Neuronal stem cell (in vitro differentiated cells): ENCODE results near the gene YIPF6.
"Not testable (repeated sequence)": the region's sequence is repeated elsewhere in the genome, so short reads cannot be mapped to it uniquely, and the experiment has no call there.

Experiments used
- DNase-seq: peaks from one replicate; pipeline ENCODE4 v3.0.0-alpha.2; 2013; ENCODE audit warnings: low spot score
- H2AFZ ChIP-seq: one replicate; pipeline ENCODE4 v1.6.1; 2013; ENCODE audit warnings: mild to moderate bottlenecking, low read length, inconsistent platforms
- H2AK5ac ChIP-seq: 2 replicates; pipeline ENCODE4 v1.6.1; 2013; ENCODE audit warnings: low read depth, mild to moderate bottlenecking, inconsistent platforms, low read length, moderate library complexity, mixed read lengths
- H2BK120ac ChIP-seq: 2 replicates; pipeline ENCODE4 v1.6.1; 2013; ENCODE audit warnings: low read depth, mild to moderate bottlenecking, inconsistent platforms, low read length, moderate library complexity, mixed read lengths
- H2BK12ac ChIP-seq: one replicate; pipeline ENCODE4 v1.6.1; 2013; ENCODE audit warnings: low read length, inconsistent platforms
- H2BK15ac ChIP-seq: 2 replicates; pipeline ENCODE4 v1.6.1; 2013; ENCODE audit warnings: mild to moderate bottlenecking, low read length, inconsistent platforms, mixed read lengths
- H2BK5ac ChIP-seq: one replicate; pipeline ENCODE4 v1.6.1; 2013; ENCODE audit warnings: inconsistent platforms, mild to moderate bottlenecking, low read length, moderate library complexity
- H3K14ac ChIP-seq: one replicate; pipeline ENCODE4 v1.6.1; 2013; ENCODE audit warnings: low read length, inconsistent platforms
- H3K18ac ChIP-seq: 2 replicates; pipeline ENCODE4 v1.6.1; 2013; ENCODE audit warnings: low read length, inconsistent platforms
- H3K23ac ChIP-seq: 2 replicates; pipeline ENCODE4 v1.6.1; 2013; ENCODE audit warnings: low read depth, mild to moderate bottlenecking, mixed read lengths, low read length, inconsistent platforms; ENCODE audit not compliant: poor library complexity
- H3K27ac ChIP-seq: replicated peaks from 3 replicates; pipeline ENCODE4 v1.5.1; 2013; ENCODE audit warnings: low read length, inconsistent platforms
- H3K27me3 ChIP-seq, 3 experiments: 2 replicates each; pipeline ENCODE4 v1.6.1; 2013; ENCODE audit warnings: low read length in 3 of 3, mild to moderate bottlenecking in 2 of 3, inconsistent platforms in 1 of 3, low read depth in 1 of 3, mixed read lengths in 1 of 3, moderate library complexity in 1 of 3; ENCODE audit not compliant: control insufficient read depth in 3 of 3, insufficient read depth in 3 of 3
- H3K36me3 ChIP-seq, 2 donors: replicated peaks in 1 of 2; 2 replicates each; pipeline ENCODE4 v1.6.1; 2013; ENCODE audit warnings: low read length in 2 of 2; ENCODE audit not compliant: control insufficient read depth in 2 of 2, insufficient read depth in 2 of 2
- H3K4ac ChIP-seq: 2 replicates; pipeline ENCODE4 v1.6.1; 2013; ENCODE audit warnings: inconsistent platforms, mild to moderate bottlenecking, low read length, moderate library complexity
- H3K4me1 ChIP-seq, 2 donors: 1 replicate in 1 of 2; 2 replicates in 1 of 2; pipeline ENCODE4 v1.6.1; 2013; ENCODE audit warnings: low read length in 2 of 2, low read depth in 1 of 2; ENCODE audit not compliant: control insufficient read depth in 2 of 2, insufficient read depth in 1 of 2
- H3K4me2 ChIP-seq: one replicate; pipeline ENCODE4 v1.6.1; 2013; ENCODE audit warnings: mild to moderate bottlenecking, low read length, inconsistent platforms; ENCODE audit not compliant: insufficient read depth, poor library complexity, severe bottlenecking
- H3K4me3 ChIP-seq, 2 donors: 2 replicates each; pipeline ENCODE4 v1.5.1; 2013; ENCODE audit warnings: low read length in 2 of 2, mild to moderate bottlenecking in 2 of 2, inconsistent platforms in 1 of 2, moderate library complexity in 1 of 2
- H3K79me1 ChIP-seq: one replicate; pipeline ENCODE4 v1.6.1; 2013; ENCODE audit warnings: low read depth, mild to moderate bottlenecking, inconsistent platforms, low read length, moderate library complexity
- H3K9ac ChIP-seq: one replicate; pipeline ENCODE4 v1.6.1; 2013; ENCODE audit warnings: mild to moderate bottlenecking, low read depth, low read length, inconsistent platforms; ENCODE audit not compliant: poor library complexity
- H3K9me3 ChIP-seq, 2 donors: replicated peaks in 1 of 2; 2 replicates each; pipeline versions ENCODE3 to v1.6.1; 2013; ENCODE audit warnings: low read length in 2 of 2, mild to moderate bottlenecking in 2 of 2, inconsistent platforms in 1 of 2, low read depth in 1 of 2, mixed read lengths in 1 of 2, moderate library complexity in 1 of 2; ENCODE audit not compliant: control insufficient read depth in 2 of 2, insufficient read depth in 1 of 2
- H4K8ac ChIP-seq: one replicate; pipeline ENCODE4 v1.6.1; 2013; ENCODE audit warnings: low read depth, mild to moderate bottlenecking, inconsistent platforms, low read length, moderate library complexity
- H4K91ac ChIP-seq: one replicate; pipeline ENCODE4 v1.6.1; 2013; ENCODE audit warnings: low read length, low read depth, mild to moderate bottlenecking, inconsistent platforms; ENCODE audit not compliant: poor library complexity
- WGBS, 2 donors: extraction: QIAGEN DNeasy Blood & Tissue Kit; methylation state at CpG; one replicate each; pipeline ENCODE4 v1.1.7; 2013; ENCODE audit warnings: missing lambda C conversion rate in 2 of 2, mixed read lengths in 1 of 2; ENCODE audit not compliant: insufficient read length in 2 of 2, insufficient replicate concordance in 1 of 2; ENCODE audit errors: extremely low coverage in 2 of 2; 5-methylcytosine and 5-hydroxymethylcytosine counted together

Gene YIPF6

DNA sequence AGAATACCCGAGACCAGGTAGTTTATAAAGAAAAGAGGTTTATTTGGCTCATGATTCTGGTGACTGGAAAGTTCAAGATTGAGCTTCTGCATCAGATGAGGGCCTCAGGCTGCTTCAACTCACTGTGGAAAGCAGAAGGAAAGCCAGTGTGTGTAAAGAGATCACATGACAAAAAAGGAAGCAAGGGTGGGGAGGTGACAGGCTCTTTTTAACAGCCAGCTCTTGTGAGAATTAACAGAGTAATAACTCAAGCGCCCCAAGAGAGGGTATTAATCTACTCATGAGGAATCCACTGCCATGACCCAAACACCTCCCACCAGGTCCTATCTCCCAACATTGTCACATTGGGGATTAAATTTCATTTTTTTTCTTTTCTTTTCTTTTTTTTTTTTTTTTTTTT, 6.3 kb upstream of the YIPF6 start:
- Histone ChIP-seq H2BK5ac (no peak overlapping the region), H2BK120ac (no peak overlapping the region), H3K9me3 (no peaks in the 10 kb centered on the region), H2AFZ (no peak overlapping the region), H3K23ac (no peak overlapping the region), H4K8ac (no peak overlapping the region), H2BK15ac (no peak overlapping the region), H3K4me2 (no peak overlapping the region), H3K79me1 (no peaks in the 10 kb centered on the region), H3K36me3 (no peaks in the 10 kb centered on the region), H3K4me3 (no peak overlapping the region), H2AK5ac (no peak overlapping the region), H3K9ac (no peak overlapping the region), H3K27ac (no peak overlapping the region), H4K91ac (no peak overlapping the region), H3K4ac (no peak overlapping the region), H2BK12ac (no peak overlapping the region), H3K18ac (no peak overlapping the region), H3K27me3 (peaks cover 0 to 5% (median 0%) of the 10 kb centered on the region in 3 experiments), H3K4me1 (no peaks in the 10 kb centered on the region), H3K14ac (no peak overlapping the region)
- DNase-seq: no peak
- WGBS, 2 donors: no CpG with 5 or more reads among the region's 2 CpGs

- H2BK15ac ChIP-seq, H3K9me3 ChIP-seq, H3K4ac ChIP-seq, H3K4me2 ChIP-seq, H2AFZ ChIP-seq, H3K14ac ChIP-seq, H3K36me3 ChIP-seq, DNase-seq, H2BK120ac ChIP-seq, H3K18ac ChIP-seq, H3K79me1 ChIP-seq, H3K4me3 ChIP-seq, H2BK12ac ChIP-seq, H4K8ac ChIP-seq, H3K23ac ChIP-seq, H2BK5ac ChIP-seq, H3K27ac ChIP-seq, H3K27me3 ChIP-seq, H3K4me1 ChIP-seq, H3K9ac ChIP-seq, H2AK5ac ChIP-seq, H4K91ac ChIP-seq: not testable (repeated sequence)
- no CpG with 5 or more reads among the region's 2 CpGs for WGBS, 2 donors
Observed at GRCh38 chrX:68493776-68494175, 5.1 kb upstream of the YIPF6 start.

DNA sequence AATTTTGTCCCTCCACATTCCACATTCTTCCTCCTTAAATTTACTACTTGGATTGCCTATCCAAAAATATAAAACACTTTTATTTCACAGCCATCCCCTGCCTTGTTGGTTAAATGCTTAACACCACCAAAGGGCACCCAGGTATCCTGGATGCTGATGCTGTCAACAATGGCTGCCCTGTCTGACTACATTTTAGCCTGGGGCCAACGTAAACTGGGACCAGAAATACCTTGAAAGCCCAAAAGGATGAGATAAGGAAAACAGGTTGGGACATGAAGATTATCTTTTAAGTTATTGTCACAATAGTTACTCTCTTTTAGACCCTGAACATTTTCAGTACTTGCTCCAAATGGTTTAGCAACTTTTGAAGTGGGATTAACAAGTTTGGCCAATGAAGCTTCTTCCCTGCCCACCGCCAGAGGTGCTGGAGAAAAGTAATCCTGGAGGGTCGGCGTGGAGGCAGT, 775 bp upstream of the YIPF6 start:
- Histone ChIP-seq H3K4ac (no peak overlapping the region), H3K14ac (no peak overlapping the region), H4K91ac (no peak overlapping the region), H3K18ac (no peak overlapping the region), H3K4me1 (no peaks in the 10 kb centered on the region), H2AFZ (peak overlapping the region; percentile 94), H4K8ac (no peak overlapping the region), H2BK12ac (no peak overlapping the region), H2BK5ac (no peak overlapping the region), H3K27me3 (no peaks in the 10 kb centered on the region), H3K27ac (no peak overlapping the region), H3K23ac (peak overlapping the region; percentile 85), H2BK15ac (no peak overlapping the region), H3K4me2 (peak overlapping the region; percentile 49), H3K9ac (peak overlapping the region; percentile 81), H3K36me3 (peaks cover 0 to 18% of the 10 kb centered on the region in 2 donors), H3K4me3 (peak overlapping the region; percentile 57 to 99), H2AK5ac (no peak overlapping the region), H2BK120ac (no peak overlapping the region), H3K79me1 (no peaks in the 10 kb centered on the region), H3K9me3 (no peaks in the 10 kb centered on the region)
- no CpG with 5 or more reads among the region's 4 CpGs for WGBS, 2 donors
- no peak for DNase-seq

DNA sequence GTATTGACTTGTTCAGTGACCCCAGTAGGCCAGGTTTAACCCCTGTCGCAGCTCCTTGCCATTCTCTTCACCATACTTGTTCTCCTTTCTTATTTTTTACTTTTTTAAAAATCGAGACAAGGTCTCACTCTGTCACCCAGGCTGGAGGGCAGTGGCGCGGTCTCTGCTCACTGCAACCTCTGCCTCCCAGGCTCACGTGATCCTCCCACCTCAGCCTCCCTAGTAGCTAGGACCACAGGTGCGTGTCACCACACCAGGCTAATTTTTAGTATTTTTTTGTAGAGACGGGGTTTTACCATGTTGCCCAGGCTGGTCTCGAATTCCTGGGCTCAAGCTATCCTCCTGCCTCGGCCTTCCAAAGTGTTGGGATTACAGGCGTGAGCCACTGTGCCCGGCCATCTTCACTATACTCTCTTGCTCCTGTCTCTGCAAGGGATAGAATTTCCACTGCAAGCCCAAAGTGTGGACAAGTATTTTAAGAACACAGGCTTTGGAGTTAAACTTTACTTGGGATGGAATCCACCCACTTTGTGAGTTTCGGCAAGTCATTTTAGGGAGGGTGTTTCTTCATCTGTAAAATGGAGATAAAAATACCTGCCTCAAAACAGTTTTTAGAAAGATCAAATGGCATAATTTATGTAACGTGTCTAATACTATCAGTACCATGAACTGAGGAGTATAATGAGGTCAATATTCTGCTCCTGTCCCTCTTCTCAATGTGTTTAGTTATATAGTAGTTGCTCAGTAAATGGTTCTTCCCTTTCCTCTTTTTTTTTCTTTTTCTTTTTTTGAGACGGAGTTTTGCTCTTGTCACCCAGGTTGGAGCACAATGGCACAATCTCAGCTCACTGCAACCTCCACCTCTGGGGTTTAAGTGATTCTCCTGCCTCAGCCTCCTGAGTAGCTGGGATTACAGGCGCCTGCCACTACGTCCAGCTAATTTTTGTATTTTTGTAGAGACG, 973 bp downstream of the YIPF6 start:
- H3K4ac ChIP-seq: no peak overlapping the region
- peak overlapping the region; percentile 57 to 99 for H3K4me3 ChIP-seq
- H3K9me3 ChIP-seq: no peaks in the 10 kb centered on the region
- H2BK5ac ChIP-seq: no peak overlapping the region
- H3K23ac ChIP-seq: no peak overlapping the region
- H2BK15ac ChIP-seq: no peak overlapping the region
- no peak for DNase-seq
- no peak overlapping the region for H4K91ac ChIP-seq
- H3K9ac ChIP-seq: no peak overlapping the region
- no peak overlapping the region for H2AFZ ChIP-seq
- no peak overlapping the region for H2AK5ac ChIP-seq
- H3K27me3 ChIP-seq: no peaks in the 10 kb centered on the region
- H3K79me1 ChIP-seq: no peaks in the 10 kb centered on the region
- no peak overlapping the region for H2BK12ac ChIP-seq
- no peak overlapping the region for H3K27ac ChIP-seq
- WGBS, 2 donors: no CpG with 5 or more reads among the region's 17 CpGs
- peak overlapping the region; percentile 49 for H3K4me2 ChIP-seq
- H3K36me3 ChIP-seq: peaks cover 0 to 30% of the 10 kb centered on the region in 2 donors
- no peak overlapping the region for H2BK120ac ChIP-seq
- no peaks in the 10 kb centered on the region for H3K4me1 ChIP-seq
- no peak overlapping the region for H4K8ac ChIP-seq
- H3K18ac ChIP-seq: no peak overlapping the region
- H3K14ac ChIP-seq: no peak overlapping the region
